Skeletal muscle tissue (tissue), 4 donors: Measurements from ENCODE around the gene CLEC19A. TPM values are rescaled to one million over a fixed set of nuclear protein-coding genes. Genes with fewer than 3 reads are reported as not detected.

Source experiments
- H3K27ac ChIP-seq: one replicate; pipeline ENCODE4 v1.7.0; 2013; ENCODE audit warnings: mild to moderate bottlenecking, low read depth, low read length, inconsistent platforms
- H3K27me3 ChIP-seq, 3 donors: one replicate each; pipeline ENCODE4 v1.7.0; 2013; ENCODE audit warnings: low read length in 3 of 3; ENCODE audit not compliant: control insufficient read depth in 3 of 3, insufficient read depth in 3 of 3
- H3K36me3 ChIP-seq, 3 donors: one replicate each; pipeline ENCODE4 v1.7.0; 2013; ENCODE audit warnings: low read length in 3 of 3; ENCODE audit not compliant: control insufficient read depth in 3 of 3, insufficient read depth in 3 of 3
- H3K4me1 ChIP-seq, 3 donors: one replicate each; pipeline ENCODE4 v1.7.0; 2013; ENCODE audit warnings: low read length in 3 of 3, mild to moderate bottlenecking in 3 of 3; ENCODE audit not compliant: control insufficient read depth in 3 of 3, insufficient read depth in 3 of 3
- H3K4me3 ChIP-seq, 3 donors: one replicate each; pipeline ENCODE4 v1.7.0; 2013; ENCODE audit warnings: low read length in 3 of 3
- H3K9ac ChIP-seq, 3 donors: one replicate each; pipeline ENCODE4 v1.7.0; 2013; ENCODE audit warnings: low read length in 3 of 3, mild to moderate bottlenecking in 3 of 3, moderate library complexity in 2 of 3, low read depth in 1 of 3
- H3K9me3 ChIP-seq, 3 donors: one replicate each; pipeline ENCODE4 v1.7.0; 2013; ENCODE audit warnings: low read length in 3 of 3; ENCODE audit not compliant: control insufficient read depth in 3 of 3
- total RNA-seq: library from RNA; depleted of rRNA; stranded (reverse); fragments of >200 nt; gene quantifications from one replicate; pipeline ENCODE4 v1.2.3, GENCODE V29; 2014
- donor health status: Osteomylitis.

The CLEC19A gene
- total RNA-seq, 1 donor from 2014 or later = not detected

- peaks cover 0 to 15% (median 11%) of the 10 kb centered on the region in 3 donors for H3K27me3 ChIP-seq
- no peak overlapping the region for H3K9ac ChIP-seq
- no peak overlapping the region for H3K4me3 ChIP-seq
- no peaks in the 10 kb centered on the region for H3K36me3 ChIP-seq
- no peak overlapping the region for H3K27ac ChIP-seq
- H3K9me3 ChIP-seq = no peaks in the 10 kb centered on the region
- no peaks in the 10 kb centered on the region for H3K4me1 ChIP-seq
Observed at GRCh38 chr16:19344224-19344801, 58.8 kb downstream of the CLEC19A start.

- H3K27ac ChIP-seq = no peak overlapping the region
- no peaks in the 10 kb centered on the region for H3K9me3 ChIP-seq
- H3K27me3 ChIP-seq = peaks cover 0 to 19% (median 13%) of the 10 kb centered on the region in 3 donors
- no peaks in the 10 kb centered on the region for H3K4me1 ChIP-seq
- H3K9ac ChIP-seq = no peak overlapping the region
- H3K4me3 ChIP-seq = no peak overlapping the region
- H3K36me3 ChIP-seq = no peaks in the 10 kb centered on the region
Observed at GRCh38 chr16:19344980-19345379, 59.4 kb downstream of the CLEC19A start.

- no peak overlapping the region for H3K9ac ChIP-seq
- H3K36me3 ChIP-seq = no peaks in the 10 kb centered on the region
- H3K27ac ChIP-seq = no peak overlapping the region
- peaks cover 0 to 19% (median 13%) of the 10 kb centered on the region in 3 donors for H3K27me3 ChIP-seq
- H3K4me3 ChIP-seq = no peak overlapping the region
- H3K9me3 ChIP-seq = no peaks in the 10 kb centered on the region
- H3K4me1 ChIP-seq = no peaks in the 10 kb centered on the region
Observed at GRCh38 chr16:19346335-19346922, 60.9 kb downstream of the CLEC19A start.

- no peak overlapping the region for H3K27ac ChIP-seq
- H3K36me3 ChIP-seq = no peaks in the 10 kb centered on the region
- peaks cover 0 to 19% (median 13%) of the 10 kb centered on the region in 3 donors for H3K27me3 ChIP-seq
- no peak overlapping the region for H3K9ac ChIP-seq
- H3K4me1 ChIP-seq = no peaks in the 10 kb centered on the region
- no peak overlapping the region for H3K4me3 ChIP-seq
- no peaks in the 10 kb centered on the region for H3K9me3 ChIP-seq
Observed at GRCh38 chr16:19348125-19348524, 62.6 kb downstream of the CLEC19A start.

- peaks cover 0 to 18% (median 13%) of the 10 kb centered on the region in 3 donors for H3K27me3 ChIP-seq
- no peaks in the 10 kb centered on the region for H3K9me3 ChIP-seq
- no peak overlapping the region for H3K4me3 ChIP-seq
- H3K4me1 ChIP-seq = no peaks in the 10 kb centered on the region
- no peak overlapping the region for H3K27ac ChIP-seq
- H3K9ac ChIP-seq = no peak overlapping the region
- no peaks in the 10 kb centered on the region for H3K36me3 ChIP-seq
Observed at GRCh38 chr16:19348578-19349315, 63.2 kb downstream of the CLEC19A start.

GRCh38 chr16:19354371-19354770, 68.8 kb downstream of the CLEC19A start:
- Histone ChIP-seq H3K27me3 (peaks cover 0 to 4% (median 2%) of the 10 kb centered on the region in 3 donors), H3K4me1 (no peaks in the 10 kb centered on the region), H3K36me3 (no peaks in the 10 kb centered on the region), H3K9me3 (no peaks in the 10 kb centered on the region), H3K4me3 (no peak overlapping the region), H3K27ac (no peak overlapping the region), H3K9ac (no peak overlapping the region)

GRCh38 chr16:19356024-19356952, 70.8 kb downstream of the CLEC19A start:
- Histone ChIP-seq H3K4me1 (no peaks in the 10 kb centered on the region), H3K36me3 (no peaks in the 10 kb centered on the region), H3K4me3 (no peak overlapping the region), H3K27me3 (no peaks in the 10 kb centered on the region), H3K9me3 (no peaks in the 10 kb centered on the region), H3K9ac (no peak overlapping the region), H3K27ac (no peak overlapping the region)

GRCh38 chr16:19359556-19359955, 74.0 kb downstream of the CLEC19A start:
- H3K27ac ChIP-seq = no peak overlapping the region
- H3K27me3 ChIP-seq = no peaks in the 10 kb centered on the region
- H3K4me1 ChIP-seq = no peaks in the 10 kb centered on the region

More at GRCh38 chr16:19359556-19359955, 74.0 kb downstream of the CLEC19A start:
- H3K36me3 ChIP-seq = no peaks in the 10 kb centered on the region
- H3K9ac ChIP-seq = no peak overlapping the region
- no peaks in the 10 kb centered on the region for H3K9me3 ChIP-seq
- no peak overlapping the region for H3K4me3 ChIP-seq
